ENCODE results near the gene FASTKD2.
"Not testable (repeated sequence)": the region's sequence is repeated elsewhere in the genome, so short reads cannot be mapped to it uniquely, and the experiment has no call there.

The FASTKD2 gene

DNA sequence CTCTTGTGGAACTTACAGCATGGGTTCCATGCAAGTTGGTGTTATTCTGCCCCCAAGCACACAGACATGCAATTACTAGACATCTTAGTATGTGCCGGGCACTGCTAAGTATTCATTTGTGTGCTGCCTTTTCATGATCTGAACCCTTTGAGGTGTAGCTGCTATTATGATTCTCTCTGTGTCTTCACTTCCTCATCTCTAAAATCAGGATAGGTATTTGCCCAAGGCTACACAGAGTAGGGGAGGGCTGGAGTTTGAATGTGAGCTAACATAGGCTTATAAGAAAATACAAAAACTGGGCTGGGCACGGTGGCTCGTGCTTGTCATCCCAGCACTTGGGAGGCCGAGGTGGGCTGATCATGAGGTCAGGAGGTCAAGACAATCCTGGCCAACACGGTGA is 27.2 kb downstream of the FASTKD2 start:
- no peak for DNase-seq

DNA sequence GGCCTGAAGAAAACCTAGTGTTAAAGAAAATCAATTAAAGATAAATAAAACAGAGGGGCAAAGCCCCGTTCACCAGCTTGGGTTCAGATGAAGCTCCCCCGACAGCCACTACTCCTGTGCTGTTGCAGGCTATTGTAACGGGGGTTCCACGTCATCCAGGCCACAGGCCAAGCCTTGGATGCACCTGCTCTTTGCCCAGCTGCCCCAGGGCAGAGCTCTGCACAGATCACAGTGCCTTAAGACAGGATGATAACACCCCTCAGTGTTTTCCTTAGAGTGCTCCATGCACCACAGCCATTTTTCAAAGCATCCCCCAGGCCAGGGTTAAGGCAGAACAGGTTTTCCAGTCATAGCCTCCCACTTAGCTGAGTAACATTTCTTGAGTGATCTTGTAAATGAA is 32.0 kb downstream of the FASTKD2 start:
- DNase-seq: no peak

DNA sequence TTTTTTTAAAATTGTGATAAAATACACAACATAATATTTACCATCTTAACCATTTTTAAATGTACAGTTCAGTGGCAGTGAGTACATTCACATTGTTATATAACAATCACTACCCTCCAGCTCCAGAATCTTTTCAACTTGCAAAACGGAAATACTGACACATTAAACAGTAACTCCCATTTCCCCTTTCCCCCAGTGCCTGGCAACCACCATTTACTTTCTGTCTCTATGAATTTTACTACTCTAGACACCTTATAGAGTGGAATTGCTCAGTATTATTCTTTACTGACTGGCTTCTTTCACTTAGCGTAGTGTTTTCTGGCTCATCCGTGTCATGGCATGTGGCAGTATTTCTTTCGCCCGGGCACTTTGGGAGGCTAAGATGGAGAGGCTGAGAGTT is 32.6 kb downstream of the FASTKD2 start:
- DNase-seq: no peak

DNA sequence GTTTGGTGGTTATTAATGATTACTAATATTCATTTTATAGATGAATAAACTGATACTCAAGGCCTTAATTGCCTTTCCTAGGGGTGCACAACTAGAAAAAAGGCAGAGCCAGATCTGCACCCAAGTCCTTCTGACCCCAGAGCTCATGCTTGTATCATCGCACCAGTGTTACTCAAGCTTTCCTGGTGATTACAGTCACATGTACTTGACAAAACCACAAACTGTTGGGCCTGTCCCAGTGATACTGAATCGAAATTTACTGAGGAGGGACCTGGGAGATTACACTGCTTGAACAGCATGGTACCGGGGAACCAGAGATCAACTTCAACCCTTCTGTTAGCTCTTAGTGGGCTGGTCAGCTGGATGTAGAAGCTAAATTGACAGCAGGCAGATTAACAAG is 33.7 kb downstream of the FASTKD2 start:
- DNase-seq: no peak

DNA sequence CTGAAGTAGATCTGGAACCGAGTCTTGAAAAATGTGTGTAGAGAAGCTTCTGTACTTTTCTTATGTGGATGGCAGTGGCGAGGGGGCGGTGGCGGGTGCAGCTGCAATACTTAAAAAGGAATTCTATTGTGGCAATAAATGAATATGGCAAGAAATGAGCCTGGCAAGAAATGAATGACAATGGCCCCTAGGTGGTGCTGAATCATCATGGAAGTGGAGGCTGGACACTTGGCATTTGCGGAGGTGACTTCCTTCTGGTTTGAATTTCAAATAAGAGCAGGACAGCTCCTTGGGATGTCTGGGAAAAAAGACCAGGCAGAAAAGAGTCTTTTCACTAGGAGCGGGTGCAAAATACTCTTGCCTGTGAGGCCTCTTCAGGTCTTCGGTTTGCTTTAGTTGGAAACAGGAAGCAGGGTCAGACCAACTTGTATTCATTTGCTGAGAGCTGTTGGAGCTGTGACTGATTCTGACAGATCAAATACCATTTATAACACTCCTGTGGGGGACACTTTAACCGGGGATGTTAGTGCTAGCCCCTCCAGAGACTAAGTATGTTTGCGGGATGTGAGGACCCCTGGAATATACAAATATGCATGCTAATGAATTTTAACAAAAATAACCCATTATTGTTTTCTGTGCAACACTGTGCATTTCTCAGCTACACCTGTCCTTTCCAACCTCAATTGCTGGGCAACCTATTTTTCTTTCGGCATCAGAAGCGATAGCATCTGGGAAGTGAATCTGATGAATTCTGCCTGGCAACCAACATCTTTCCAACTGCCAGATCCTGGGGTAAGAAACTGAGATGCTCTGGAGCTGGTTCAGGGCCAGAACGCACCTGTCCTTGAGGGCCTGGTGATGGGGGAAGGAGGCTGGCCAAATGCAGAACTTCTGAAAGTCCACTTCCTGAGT is 35.4 kb downstream of the FASTKD2 start:
- DNase-seq: peak; percentile 52

DNA sequence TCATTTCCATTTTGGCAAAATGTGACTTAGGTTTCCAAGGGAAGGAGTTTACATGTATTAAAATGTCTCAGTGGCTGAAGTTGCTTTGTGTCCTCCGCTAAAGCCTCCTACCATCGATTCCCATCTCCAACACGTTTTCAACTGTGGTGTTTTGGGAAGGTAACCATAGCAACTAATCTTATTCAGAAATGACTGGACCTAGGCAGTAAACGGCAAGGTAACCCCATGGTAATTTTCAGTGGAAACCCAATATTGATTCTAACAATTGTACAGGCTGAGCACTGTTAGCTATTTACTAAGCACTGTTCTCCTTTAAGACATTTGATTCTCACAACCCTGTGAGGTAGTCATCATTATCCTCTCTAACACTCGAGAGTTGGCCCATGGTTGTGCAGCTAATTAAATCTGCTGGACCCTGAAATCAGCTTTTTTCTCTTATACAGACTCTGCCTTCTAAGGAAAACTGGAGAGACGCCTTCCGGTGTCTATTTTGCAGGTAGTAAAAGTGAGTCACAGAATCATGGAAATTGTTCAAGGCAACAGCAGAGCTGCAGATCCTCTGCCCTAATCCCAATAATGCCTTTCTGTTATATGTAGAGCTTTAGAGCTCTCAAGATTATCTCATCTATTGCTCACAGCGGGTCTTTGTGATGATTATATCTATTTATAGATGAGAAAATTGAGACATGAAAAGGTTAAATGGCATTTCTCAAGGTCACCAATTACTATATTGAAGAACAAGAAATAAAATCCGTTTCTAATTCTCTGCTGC is 36.2 kb downstream of the FASTKD2 start:
- no peak for DNase-seq

DNA sequence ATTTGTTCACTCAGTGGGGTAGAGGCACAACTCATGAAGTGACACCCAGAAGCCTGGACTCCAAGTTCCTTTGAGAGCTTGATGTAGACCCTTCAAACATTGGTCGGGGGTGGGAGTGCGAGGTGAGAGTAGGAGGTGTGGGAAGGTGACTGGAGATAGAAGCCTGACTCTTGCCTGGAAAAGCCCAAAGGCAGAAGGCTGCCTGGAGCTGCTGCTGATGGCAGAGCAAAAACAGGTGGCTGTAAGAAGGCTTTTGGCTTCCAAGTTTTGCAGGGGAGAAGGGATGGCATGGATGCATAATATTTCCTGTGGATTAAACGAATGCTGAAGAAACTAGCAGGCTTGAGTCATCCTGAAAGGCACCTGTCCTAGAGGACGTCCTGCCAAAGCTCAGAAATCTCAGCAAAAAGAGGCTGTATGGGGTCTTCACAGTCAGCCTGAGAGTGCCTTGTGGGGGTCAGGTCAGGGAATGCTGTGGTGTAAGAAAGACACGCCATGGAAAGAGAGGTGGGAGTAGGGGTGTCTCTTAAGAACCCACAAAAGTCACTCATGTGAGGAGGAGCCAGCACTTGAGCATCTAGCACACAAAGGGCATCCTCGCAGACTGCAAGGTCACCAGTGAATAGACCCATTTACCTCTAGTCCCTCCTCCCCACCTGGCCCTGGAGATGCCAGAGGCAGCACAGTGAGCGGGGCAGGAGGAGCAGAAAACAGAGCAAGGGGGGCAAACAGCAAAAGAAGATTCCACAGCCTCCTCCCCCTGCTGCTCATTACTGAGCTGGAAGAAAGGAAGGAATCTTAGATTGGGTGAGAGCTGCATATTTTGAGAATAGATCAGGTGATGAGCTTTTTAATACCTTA is 37.5 kb downstream of the FASTKD2 start:
- DNase-seq: no peak

DNA sequence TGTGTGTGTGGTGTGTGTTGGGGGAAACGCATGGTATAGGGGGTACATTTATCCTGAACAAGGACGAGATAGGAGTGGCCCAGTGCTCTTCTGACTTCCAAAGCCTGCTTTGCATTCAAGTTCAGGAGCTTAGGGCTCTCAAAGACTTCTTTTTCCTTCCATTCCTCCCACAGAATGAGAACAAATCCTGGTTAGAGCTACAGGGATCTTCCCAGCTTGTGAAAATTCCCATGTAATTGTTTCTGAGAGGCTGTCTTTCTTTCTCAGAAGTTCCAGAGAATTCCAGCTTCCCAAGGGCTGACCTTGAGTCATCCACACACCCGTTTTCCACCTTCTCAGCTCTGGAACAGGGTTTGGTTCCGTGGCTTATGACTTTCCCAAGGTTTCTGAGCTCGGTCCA is 38.9 kb downstream of the FASTKD2 start:
- DNase-seq: no peak

DNA sequence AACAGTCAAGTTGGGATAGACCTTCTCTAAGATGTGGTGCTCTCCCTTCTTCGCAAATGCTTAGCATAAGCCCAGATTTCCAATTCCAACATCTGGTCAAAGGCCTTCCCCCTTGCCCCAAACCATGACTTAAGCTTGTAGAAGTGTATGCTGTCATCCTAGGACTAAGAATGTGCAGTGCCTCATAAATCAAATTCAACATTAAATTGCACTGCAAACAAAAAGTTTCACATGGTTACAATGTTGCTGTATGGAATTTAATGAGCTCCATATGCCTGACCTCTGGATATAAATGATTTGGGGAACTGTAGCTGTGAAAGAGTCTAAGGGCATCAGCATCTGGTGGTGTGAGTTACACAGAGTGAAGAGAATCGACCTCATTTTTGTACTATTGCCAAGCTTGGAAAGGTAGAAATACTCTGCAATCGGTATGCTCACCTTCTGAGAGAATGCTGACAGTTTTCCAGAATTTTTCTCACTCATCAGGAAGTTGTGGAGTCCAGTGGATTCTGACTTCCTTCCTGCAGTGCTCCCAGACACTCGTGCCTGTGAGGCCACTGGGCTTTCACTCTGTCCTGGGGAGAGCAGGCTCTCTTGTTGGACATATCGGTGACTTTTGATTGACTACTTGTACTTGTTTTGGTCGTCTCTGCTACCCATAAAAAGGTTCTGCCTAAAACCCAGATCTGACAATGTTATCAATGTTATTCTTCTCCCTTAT is 40.6 kb downstream of the FASTKD2 start:
- no peak for DNase-seq

DNA sequence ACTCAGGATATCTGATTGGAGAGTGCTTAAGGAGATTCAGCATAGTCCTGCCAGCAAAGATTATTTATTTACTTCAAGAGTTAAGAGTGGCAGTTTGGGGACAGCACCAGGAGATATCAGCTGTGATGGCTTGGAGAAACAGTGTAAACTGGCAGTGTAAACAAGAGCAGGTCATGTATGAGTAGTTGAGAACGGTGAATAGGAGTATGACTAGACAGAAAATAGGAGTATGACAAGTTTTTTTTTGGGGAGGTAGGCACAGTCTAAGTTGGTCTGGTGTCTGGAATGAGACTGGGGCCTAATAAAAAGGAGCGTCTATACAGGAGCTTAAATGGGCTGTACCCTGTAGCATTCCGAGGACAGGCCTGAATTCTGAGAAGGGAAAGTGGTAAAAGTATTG is 42.2 kb downstream of the FASTKD2 start:
- not testable (repeated sequence) for DNase-seq

DNA sequence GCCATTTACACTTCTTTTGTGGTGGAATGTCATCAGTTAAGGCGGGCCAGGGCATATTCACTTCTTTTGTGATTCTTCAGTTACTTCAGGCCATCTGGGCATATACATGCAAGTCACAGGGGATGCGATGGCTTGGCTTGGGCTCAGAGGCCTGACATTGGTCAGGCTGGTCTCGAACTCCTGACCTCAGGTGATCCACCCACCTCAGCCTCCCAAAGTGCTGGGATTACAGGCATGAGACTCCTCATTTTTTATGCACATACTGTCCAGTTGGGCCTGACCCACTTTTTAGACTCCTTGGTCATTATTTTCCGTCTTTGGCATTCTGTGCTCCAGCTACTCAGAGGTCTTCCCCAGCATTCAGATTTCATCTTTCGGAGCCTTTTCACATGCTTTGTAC is 47.1 kb downstream of the FASTKD2 start:
- not testable (repeated sequence) for DNase-seq

DNA sequence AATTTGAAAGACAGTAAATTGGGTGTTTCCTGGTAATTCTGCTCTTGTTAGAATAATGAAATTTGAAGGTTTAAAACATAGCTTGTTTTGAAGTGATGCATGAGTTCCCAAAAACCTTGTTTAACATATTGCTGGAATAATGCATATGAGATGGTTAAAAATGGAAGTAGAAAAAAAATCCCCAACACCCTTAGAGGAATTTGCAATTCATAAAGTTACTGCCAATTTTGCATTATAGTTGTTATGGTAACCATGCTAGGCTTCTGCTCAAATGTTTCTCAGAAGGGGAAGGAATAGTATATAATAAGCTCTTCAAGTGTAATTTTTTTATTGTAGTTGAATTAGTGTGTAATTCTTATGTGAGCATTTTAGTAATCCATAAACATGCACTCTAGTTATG is 49.1 kb downstream of the FASTKD2 start:
- no peak for DNase-seq

DNA sequence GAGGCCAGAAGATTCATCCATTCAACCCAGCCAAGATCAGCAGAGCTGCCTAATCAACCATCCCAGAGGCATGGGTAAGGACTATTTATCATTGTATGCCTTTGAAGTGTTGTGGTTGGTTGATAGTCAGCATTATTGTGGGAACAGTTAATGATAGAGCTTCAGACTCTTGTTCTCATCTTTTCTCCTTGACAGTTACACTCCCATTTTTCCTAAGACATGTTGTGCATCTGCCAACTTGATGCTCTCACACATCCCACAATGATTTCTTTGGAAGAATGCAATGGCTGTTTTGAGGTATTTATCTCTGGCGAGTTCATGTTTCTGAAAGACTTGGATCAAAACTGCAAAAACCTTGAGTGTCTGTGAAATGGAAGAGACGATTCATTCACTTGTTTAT is 55.4 kb downstream of the FASTKD2 start:
- no peak for DNase-seq

DNA sequence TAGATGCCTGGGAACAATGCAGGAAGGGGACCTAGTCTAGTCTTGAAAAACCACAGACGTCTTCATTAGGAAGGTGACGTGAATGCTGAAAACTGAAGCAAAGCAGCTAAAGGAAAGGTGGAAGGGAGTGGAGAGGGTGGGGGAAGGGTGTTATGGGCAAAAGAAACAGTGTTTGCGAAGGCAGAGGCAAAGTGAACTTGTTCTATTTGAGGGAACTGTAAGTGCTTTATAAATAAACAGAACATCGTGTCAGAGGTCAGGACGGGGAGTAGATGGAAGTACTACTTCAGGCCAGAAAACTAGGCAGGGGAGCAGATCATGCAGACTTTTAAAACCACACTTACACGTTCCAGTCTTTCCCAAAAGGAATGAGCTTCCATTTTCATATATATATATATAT is 57.8 kb downstream of the FASTKD2 start:
- no peak for DNase-seq

DNA sequence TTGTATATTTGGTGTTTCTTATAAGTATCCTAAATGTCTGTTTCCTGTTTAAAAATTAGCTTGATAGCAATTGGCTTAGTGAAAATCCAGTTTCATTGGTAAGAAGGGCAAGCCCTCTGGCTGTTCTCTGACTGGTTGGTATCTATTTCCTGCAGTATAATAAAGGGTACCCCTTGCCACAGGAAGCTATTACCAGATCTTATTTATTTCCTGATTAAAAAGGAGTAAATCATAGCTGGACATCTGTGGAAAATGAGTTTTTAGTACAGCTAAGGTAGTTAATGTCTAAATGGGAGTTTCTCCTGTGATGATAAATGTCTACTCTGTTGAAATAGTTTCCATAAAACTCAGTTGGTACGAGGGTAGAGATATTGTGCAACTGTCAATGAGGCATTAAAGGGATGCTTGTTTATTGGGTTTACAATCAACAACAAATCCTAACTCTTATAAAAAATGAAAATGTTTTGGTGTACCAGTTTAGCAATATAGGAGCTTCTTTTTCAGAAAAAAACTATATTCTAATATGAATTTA is 58.7 kb downstream of the FASTKD2 start:
- DNase-seq: no peak

DNA sequence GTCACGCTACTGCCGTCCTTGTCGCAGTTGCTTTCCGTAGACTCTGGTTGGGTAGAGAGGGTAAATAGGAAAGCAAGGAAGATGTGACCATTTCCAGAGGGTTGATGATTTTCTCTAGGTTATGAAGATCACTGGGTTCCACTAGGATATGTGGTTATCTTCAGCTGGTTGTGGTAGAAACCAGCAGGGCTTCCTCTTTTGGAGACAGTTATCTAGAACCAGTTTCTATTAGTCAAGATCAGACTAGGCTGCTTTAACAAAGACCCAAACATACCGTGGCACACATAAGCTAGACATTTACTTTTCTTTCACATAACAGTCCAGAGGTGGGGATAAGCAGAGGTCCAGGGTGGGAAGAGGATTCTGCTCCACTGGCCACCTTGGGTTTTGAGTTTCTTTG is 59.6 kb downstream of the FASTKD2 start:
- DNase-seq: no peak

DNA sequence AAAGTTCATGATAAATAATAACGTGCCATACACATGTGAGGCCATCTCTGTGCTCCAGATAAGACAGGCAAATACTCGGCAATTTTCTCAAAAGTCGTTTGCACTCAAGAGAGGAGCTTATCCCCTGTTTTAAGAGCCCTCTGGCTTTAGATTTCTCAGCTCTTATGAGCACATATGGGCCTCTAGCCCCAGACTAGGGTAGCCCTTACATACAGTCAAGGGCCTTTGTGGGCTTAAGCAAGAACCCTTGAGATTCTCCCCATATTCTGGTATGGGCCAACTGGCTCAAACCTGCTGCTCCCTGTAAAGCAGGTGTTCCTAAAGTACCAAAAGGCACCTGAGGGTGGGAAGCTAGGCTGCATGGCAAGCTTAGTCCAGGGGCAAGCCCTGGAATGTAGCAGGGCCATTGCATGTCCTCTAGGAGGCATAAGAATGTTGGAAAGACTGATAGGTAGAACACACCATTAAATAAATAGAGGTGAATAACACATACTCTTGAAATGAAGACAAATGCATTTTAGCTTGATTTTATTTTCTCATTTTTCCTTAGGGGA is 66.1 kb downstream of the FASTKD2 start:
- DNase-seq: no peak

DNA sequence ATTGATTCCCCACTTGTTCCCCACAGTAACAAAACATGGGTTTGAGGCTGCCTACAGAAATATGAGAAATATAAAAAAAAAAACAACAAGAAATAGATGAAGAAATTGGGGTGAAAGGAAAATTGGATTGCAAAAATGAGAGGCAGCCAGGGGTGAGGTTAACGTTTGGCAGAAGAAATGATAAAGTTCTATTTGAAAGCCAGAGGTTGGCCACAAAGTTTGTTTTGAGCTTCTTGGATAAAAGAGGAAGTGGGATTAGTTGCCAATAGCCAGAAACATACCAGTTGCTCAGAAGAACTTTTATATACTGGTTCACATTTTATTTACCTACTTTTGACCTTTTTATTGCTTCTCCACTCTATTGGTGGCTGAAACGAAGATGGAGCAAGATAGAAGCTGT is 67.5 kb downstream of the FASTKD2 start:
- DNase-seq: no peak

DNA sequence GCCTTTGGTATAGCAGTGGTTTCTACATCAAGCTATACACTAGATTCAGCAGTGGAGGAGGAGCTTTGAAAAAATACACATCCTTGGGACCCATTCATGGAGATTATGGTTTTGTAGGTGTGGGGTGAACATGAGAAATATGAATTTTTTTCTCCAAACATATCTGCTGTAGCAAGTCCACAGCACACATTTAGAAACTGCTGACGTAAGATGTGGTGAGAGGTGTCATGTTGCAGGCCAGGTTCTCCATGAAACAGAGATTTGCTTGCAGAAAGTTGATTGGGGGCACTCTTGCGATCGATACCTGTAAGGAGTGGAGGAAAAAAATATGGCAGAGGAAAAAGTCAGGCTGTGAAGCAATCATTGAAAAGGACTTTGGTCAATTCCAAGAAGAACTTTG is 67.9 kb downstream of the FASTKD2 start:
- no peak for DNase-seq

DNA sequence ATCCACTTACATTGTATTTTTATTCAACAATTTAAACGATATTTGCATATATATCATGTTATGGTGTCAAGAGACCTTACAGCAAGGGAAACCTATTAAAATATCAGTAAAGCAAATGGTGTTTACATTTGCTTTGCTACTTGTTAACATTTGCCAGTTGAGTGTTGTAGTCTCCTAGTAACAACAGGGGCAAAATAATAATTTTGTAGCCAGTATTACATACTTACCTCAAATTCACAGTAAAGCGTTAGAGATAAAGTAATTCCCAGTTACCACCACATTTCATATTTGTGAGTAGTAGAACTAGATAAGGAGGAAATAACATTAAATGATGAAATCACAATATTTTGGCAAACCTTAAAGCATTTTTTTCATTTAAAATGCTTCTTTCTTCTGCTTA is 71.3 kb downstream of the FASTKD2 start:
- DNase-seq: no peak

DNA sequence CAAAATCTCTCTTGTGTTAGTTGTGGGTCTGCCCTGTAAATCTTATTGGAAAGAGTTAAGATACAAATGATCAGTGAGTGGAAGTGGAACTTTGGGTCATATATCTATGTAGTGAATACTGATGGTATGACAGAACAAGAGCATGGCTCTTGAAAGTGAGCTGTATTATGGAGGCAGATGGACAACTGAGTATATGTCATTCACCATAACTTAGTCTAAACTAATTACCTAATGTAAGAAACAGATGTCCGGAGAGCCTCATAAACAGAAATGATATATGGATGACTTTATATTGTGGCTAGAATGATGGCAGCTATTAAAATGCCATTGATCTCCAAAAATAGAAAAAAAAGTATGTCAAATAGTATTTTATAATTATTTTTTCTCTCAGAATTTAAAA is 72.4 kb downstream of the FASTKD2 start:
- DNase-seq: no peak

DNA sequence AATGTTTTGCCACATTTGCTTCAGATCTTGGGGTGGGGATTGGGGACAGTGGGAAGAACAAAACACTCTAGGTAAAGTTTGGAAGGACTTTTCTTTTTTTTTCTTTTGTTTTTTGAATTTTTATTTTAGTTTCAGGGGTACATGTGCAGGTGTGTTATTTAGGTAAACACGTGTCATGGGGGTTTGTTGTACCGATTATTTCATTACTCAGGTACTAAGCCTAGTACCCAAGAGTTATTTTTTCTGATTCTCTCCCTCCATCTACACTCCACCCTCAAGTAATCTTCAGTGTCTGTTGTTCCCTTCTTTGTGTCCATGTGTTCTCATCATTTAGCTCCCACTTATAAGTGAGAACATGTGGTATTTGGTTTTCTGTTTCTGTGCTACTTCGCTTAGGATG is 73.3 kb downstream of the FASTKD2 start:
- no peak for DNase-seq

Measured in activated CD8-positive, alpha-beta memory T cell treated with anti-CD3 and anti-CD28 coated beads, Interleukin-2, amount 50 U/mL, for 48 hours (primary cell).